WTC11 (cell line): ENCODE data around the gene SLC10A3. TPM values are rescaled to one million over a fixed set of nuclear protein-coding genes. Genes with fewer than 3 reads are reported as not detected.

Experiments used
- ATAC-seq: fragments of 200-7000 bp; cut with Tn5 transposase; 2 replicates; pipeline ENCODE4 v1.10.0; 2021; ENCODE audit warnings: mild to moderate bottlenecking, moderate library complexity
- CTCF ChIA-PET: fragments of 300-600 bp; sonication (Branson Sonifier 250); formaldehyde crosslinking; loops from one replicate; lab custom pipeline; 2021; ENCODE audit warnings: antibody characterized with exemption; lab: Charles Lee
- POLR2A ChIA-PET: fragments of 350-600 bp; sonication (Branson Sonifier 250); formaldehyde crosslinking; loops from one replicate; lab custom pipeline; 2021; ENCODE audit warnings: antibody characterized with exemption; lab: Charles Lee
- DNase-seq: peaks from one replicate; pipeline ENCODE4 v3.0.0; 2021; ENCODE audit warnings: low spot score
- H3K27ac Mint-ChIP-seq: 2 replicates; pipeline ENCODE4 v1.8.0; 2021; ENCODE audit warnings: mixed read lengths
- H3K27me3 Mint-ChIP-seq: 2 replicates; pipeline ENCODE4 v1.8.0; 2021; ENCODE audit warnings: low read depth, mild to moderate bottlenecking, moderate library complexity, mixed read lengths
- H3K36me3 Mint-ChIP-seq: 2 replicates; pipeline ENCODE4 v1.8.0; 2021; ENCODE audit warnings: mixed read lengths
- H3K4me1 Mint-ChIP-seq: 2 replicates; pipeline ENCODE4 v1.8.0; 2022; ENCODE audit warnings: mixed read lengths
- H3K4me3 Mint-ChIP-seq: 2 replicates; pipeline ENCODE4 v1.8.0; 2021; ENCODE audit warnings: mild to moderate bottlenecking, moderate library complexity, mixed read lengths
- H3K9me3 Mint-ChIP-seq: 2 replicates; pipeline ENCODE4 v1.8.0; 2021; ENCODE audit warnings: mixed read lengths
- ATF1 ChIP-seq: sonication (generic); formaldehyde crosslinking; IDR thresholded peaks from 2 replicates; pipeline ENCODE4 v1.8.1; 2023; ENCODE audit warnings: mild to moderate bottlenecking, moderate library complexity, missing genetic modification reagents
- JAZF1 ChIP-seq: fragments of 250-450 bp; sonication (Bioruptor Pico); IDR thresholded peaks from 2 replicates; pipeline ENCODE4 v1.9.0; 2021; ENCODE audit warnings: moderate library complexity, mild to moderate bottlenecking, inconsistent platforms
- MXD4 ChIP-seq: fragments of 250-450 bp; sonication (Bioruptor Pico); IDR thresholded peaks from 2 replicates; pipeline ENCODE4 v1.8.0; 2021; ENCODE audit warnings: mild to moderate bottlenecking, moderate library complexity, borderline replicate concordance
- MYBL2 ChIP-seq: sonication (generic); formaldehyde crosslinking; IDR thresholded peaks from 2 replicates; pipeline ENCODE4 v1.8.1; 2023; ENCODE audit warnings: mild to moderate bottlenecking, moderate library complexity, missing genetic modification reagents
- NR2C2 ChIP-seq: sonication (generic); formaldehyde crosslinking; IDR thresholded peaks from 2 replicates; pipeline ENCODE4 v1.8.0; 2022; ENCODE audit warnings: mild to moderate bottlenecking, missing genetic modification reagents
- SMAD4 ChIP-seq: sonication (generic); formaldehyde crosslinking; IDR thresholded peaks from 2 replicates; pipeline ENCODE4 v1.8.0; 2022; ENCODE audit warnings: mild to moderate bottlenecking, missing genetic modification reagents
- ZNF121 ChIP-seq: sonication (generic); formaldehyde crosslinking; IDR thresholded peaks from 2 replicates; pipeline ENCODE4 v1.8.0; 2023; ENCODE audit warnings: missing genetic modification reagents
- ZNF138 ChIP-seq: sonication (generic); formaldehyde crosslinking; conservative IDR thresholded peaks from 2 replicates; pipeline ENCODE4 v1.8.1; 2022; ENCODE audit warnings: mild to moderate bottlenecking, moderate library complexity, missing genetic modification reagents
- ZNF317 ChIP-seq: sonication (generic); formaldehyde crosslinking; IDR thresholded peaks from 2 replicates; pipeline ENCODE4 v1.8.1; 2023; ENCODE audit warnings: low read depth, mild to moderate bottlenecking, moderate library complexity, missing genetic modification reagents, borderline replicate concordance
- ZNF416 ChIP-seq: fragments of 250-450 bp; sonication (Bioruptor Pico); IDR thresholded peaks from 2 replicates; pipeline ENCODE4 v1.9.0; 2021; ENCODE audit warnings: mild to moderate bottlenecking, inconsistent platforms
- total RNA-seq: library from RNA; stranded (reverse); gene quantifications from 3 replicates; pipeline ENCODE4 v1.2.3, GENCODE V29; 2021
- TF ChIP-seq, protein P1 (sequence below): sonication (generic); formaldehyde crosslinking; IDR thresholded peaks from 2 replicates; pipeline ENCODE4 v1.8.0; 2022; ENCODE audit warnings: mild to moderate bottlenecking, missing genetic modification reagents
- TF ChIP-seq, protein P2 (sequence below): sonication (generic); formaldehyde crosslinking; IDR thresholded peaks from 2 replicates; pipeline ENCODE4 v1.8.1; 2023; ENCODE audit warnings: mild to moderate bottlenecking, moderate library complexity, missing genetic modification reagents
- TF ChIP-seq, protein P3 (sequence below): fragments of 200-600 bp; IDR thresholded peaks from 2 replicates; pipeline ENCODE4 v1.8.0; 2022; ENCODE audit warnings: antibody characterized with exemption
- TF ChIP-seq, protein P4 (sequence below): fragments of 250-450 bp; sonication (Bioruptor Pico); IDR thresholded peaks from 2 replicates; pipeline ENCODE4 v1.8.0; 2021; ENCODE audit warnings: mild to moderate bottlenecking
- TF ChIP-seq, protein P5 (sequence below): sonication (generic); formaldehyde crosslinking; IDR thresholded peaks from 2 replicates; pipeline ENCODE4 v1.8.0; 2023; ENCODE audit warnings: mild to moderate bottlenecking, missing genetic modification reagents
- TF ChIP-seq, protein P6 (sequence below): sonication (generic); formaldehyde crosslinking; IDR thresholded peaks from 2 replicates; pipeline ENCODE4 v1.8.0; 2022; ENCODE audit warnings: missing genetic modification reagents
- TF ChIP-seq, protein P7 (sequence below): sonication (generic); formaldehyde crosslinking; conservative IDR thresholded peaks from 2 replicates; pipeline ENCODE4 v1.8.1; 2023; ENCODE audit warnings: mild to moderate bottlenecking, low read depth, missing genetic modification reagents, moderate library complexity

Gene SLC10A3
- total RNA-seq, 1 experiment from 2014 or later, result 9.8 TPM

DNA sequence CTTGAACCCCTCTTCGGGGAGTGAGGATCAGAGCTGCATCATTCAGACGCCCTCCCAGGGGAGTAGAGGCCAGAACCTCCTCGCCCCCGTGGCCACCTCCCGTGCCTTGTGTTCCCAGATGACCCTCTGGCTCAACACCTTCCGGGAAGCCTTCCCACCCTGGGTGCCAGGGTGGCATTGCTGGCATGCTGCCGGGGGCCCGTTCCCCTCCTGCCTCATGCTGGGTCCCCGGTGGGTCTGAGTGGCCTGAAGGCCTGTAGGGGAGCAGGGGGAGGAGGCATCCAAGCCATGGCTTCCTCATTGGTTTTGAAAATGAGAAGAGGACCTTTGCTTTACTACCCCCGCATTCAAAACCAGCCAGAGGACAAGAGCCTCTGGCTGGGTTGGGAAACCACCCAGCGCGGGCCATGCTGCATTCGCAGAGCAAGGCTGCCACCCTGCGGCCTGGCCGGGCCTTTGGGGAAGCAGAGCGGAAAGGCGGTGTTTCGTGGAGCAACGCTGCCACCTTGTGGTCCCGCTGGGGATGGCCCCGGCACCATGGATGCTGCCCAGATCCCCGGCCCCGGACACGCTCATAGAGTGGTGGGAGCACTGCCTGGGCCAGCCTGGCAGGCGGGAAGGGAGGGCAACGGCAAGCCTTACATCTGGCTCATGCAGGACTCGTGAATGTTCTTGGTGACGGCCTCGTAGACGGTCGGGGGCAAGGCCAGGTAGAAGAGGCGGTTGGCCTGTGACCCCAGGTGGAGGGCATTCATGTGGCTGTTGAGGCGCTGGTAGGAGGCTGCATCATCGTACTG lies 44.3 kb upstream of the SLC10A3 start:
- ATAC-seq (peak; percentile 94), DNase-seq (peak; percentile 86)
- Mint-ChIP-seq H3K4me3 (no peak overlapping the region), H3K27me3 (no peaks in the 10 kb centered on the region), H3K36me3 (peaks cover 16% of the 10 kb centered on the region), H3K4me1 (no peaks in the 10 kb centered on the region), H3K27ac (no peak overlapping the region), H3K9me3 (no peaks in the 10 kb centered on the region)
- ChIA-PET CTCF (interaction anchor here (0.7 to 2.2 kb wide), 2 partner anchors 44 to 161 kb away, joined by 3 to 7 read pairs; no protein-coding TSS in a partner anchor), POLR2A (interaction anchor here (0.8 kb wide), 1 partner anchor 94 kb away, joined by 3 read pairs; no protein-coding TSS in a partner anchor)
- TF ChIP-seq ZNF121 (CRISPR knock-in tag), result peak; percentile 81
- no peak for TF ChIP-seq ZNF317
- TF ChIP-seq, protein P1, sequence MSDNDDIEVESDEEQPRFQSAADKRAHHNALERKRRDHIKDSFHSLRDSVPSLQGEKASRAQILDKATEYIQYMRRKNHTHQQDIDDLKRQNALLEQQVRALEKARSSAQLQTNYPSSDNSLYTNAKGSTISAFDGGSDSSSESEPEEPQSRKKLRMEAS (CRISPR knock-in tag), result 0 out of 2 replicates have a peak, but pooled peaks have one; percentile 14
- TF ChIP-seq, protein P2, sequence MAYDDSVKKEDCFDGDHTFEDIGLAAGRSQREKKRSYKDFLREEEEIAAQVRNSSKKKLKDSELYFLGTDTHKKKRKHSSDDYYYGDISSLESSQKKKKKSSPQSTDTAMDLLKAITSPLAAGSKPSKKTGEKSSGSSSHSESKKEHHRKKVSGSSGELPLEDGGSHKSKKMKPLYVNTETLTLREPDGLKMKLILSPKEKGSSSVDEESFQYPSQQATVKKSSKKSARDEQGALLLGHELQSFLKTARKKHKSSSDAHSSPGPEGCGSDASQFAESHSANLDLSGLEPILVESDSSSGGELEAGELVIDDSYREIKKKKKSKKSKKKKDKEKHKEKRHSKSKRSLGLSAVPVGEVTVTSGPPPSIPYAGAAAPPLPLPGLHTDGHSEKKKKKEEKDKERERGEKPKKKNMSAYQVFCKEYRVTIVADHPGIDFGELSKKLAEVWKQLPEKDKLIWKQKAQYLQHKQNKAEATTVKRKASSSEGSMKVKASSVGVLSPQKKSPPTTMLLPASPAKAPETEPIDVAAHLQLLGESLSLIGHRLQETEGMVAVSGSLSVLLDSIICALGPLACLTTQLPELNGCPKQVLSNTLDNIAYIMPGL (CRISPR knock-in tag), result peak; percentile 51; the same call in 1 of the 2 replicates
- TF ChIP-seq, protein P3, sequence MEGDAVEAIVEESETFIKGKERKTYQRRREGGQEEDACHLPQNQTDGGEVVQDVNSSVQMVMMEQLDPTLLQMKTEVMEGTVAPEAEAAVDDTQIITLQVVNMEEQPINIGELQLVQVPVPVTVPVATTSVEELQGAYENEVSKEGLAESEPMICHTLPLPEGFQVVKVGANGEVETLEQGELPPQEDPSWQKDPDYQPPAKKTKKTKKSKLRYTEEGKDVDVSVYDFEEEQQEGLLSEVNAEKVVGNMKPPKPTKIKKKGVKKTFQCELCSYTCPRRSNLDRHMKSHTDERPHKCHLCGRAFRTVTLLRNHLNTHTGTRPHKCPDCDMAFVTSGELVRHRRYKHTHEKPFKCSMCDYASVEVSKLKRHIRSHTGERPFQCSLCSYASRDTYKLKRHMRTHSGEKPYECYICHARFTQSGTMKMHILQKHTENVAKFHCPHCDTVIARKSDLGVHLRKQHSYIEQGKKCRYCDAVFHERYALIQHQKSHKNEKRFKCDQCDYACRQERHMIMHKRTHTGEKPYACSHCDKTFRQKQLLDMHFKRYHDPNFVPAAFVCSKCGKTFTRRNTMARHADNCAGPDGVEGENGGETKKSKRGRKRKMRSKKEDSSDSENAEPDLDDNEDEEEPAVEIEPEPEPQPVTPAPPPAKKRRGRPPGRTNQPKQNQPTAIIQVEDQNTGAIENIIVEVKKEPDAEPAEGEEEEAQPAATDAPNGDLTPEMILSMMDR, result peak; percentile 76
- no peak for TF ChIP-seq MXD4 (CRISPR knock-in tag)

DNA sequence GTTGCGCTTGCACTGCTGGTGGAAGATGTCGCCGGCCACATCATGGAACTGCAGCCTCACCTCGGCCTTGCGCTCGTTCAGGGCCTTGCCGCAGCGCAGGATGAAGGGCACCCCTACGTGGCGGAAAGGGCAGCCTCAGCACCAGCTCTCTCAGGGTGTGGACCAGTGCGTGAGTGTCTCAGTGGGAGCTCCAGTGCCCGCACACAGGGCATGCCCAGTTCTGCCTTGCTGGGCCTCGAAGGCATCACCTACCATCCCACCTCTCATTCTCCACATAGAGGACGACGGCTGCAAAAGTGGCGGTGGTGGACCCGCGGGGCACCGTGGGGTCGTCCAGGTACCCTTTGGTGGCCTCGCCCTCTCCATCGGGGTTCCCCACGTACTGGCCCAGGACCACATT lies 42.3 kb upstream of the SLC10A3 start:
- Mint-ChIP-seq H3K27ac (no peak overlapping the region), H3K27me3 (no peaks in the 10 kb centered on the region; the same call in 1 of the 2 replicates), H3K4me1 (no peaks in the 10 kb centered on the region), H3K4me3 (no peak overlapping the region), H3K36me3 (peaks cover 12% of the 10 kb centered on the region; the same call in 1 of the 2 replicates), H3K9me3 (no peaks in the 10 kb centered on the region)
- no peak for DNase-seq
- ChIA-PET POLR2A (interaction anchor here (0.6 kb wide), 1 partner anchor 153 kb away, joined by 3 read pairs; no protein-coding TSS in a partner anchor), CTCF (interaction anchor here (0.6 to 1.5 kb wide), 2 partner anchors 14 to 159 kb away, joined by 3 to 6 read pairs; partner anchors contain the start of gene IKBKG)
- no peak for ATAC-seq
- TF ChIP-seq ZNF416 (CRISPR knock-in tag) (no peak), JAZF1 (no peak), ATF1 (CRISPR knock-in tag) (no peak), ZNF138 (CRISPR knock-in tag) (no peak), MYBL2 (CRISPR knock-in tag) (no peak), SMAD4 (no peak), NR2C2 (CRISPR knock-in tag) (no peak), ZNF121 (CRISPR knock-in tag) (no peak)
- TF ChIP-seq, protein P4, sequence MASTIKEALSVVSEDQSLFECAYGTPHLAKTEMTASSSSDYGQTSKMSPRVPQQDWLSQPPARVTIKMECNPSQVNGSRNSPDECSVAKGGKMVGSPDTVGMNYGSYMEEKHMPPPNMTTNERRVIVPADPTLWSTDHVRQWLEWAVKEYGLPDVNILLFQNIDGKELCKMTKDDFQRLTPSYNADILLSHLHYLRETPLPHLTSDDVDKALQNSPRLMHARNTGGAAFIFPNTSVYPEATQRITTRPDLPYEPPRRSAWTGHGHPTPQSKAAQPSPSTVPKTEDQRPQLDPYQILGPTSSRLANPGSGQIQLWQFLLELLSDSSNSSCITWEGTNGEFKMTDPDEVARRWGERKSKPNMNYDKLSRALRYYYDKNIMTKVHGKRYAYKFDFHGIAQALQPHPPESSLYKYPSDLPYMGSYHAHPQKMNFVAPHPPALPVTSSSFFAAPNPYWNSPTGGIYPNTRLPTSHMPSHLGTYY (CRISPR knock-in tag), result no peak
- TF ChIP-seq, protein P5, sequence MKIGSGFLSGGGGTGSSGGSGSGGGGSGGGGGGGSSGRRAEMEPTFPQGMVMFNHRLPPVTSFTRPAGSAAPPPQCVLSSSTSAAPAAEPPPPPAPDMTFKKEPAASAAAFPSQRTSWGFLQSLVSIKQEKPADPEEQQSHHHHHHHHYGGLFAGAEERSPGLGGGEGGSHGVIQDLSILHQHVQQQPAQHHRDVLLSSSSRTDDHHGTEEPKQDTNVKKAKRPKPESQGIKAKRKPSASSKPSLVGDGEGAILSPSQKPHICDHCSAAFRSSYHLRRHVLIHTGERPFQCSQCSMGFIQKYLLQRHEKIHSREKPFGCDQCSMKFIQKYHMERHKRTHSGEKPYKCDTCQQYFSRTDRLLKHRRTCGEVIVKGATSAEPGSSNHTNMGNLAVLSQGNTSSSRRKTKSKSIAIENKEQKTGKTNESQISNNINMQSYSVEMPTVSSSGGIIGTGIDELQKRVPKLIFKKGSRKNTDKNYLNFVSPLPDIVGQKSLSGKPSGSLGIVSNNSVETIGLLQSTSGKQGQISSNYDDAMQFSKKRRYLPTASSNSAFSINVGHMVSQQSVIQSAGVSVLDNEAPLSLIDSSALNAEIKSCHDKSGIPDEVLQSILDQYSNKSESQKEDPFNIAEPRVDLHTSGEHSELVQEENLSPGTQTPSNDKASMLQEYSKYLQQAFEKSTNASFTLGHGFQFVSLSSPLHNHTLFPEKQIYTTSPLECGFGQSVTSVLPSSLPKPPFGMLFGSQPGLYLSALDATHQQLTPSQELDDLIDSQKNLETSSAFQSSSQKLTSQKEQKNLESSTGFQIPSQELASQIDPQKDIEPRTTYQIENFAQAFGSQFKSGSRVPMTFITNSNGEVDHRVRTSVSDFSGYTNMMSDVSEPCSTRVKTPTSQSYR (CRISPR knock-in tag), result no peak
- TF ChIP-seq, protein P6, sequence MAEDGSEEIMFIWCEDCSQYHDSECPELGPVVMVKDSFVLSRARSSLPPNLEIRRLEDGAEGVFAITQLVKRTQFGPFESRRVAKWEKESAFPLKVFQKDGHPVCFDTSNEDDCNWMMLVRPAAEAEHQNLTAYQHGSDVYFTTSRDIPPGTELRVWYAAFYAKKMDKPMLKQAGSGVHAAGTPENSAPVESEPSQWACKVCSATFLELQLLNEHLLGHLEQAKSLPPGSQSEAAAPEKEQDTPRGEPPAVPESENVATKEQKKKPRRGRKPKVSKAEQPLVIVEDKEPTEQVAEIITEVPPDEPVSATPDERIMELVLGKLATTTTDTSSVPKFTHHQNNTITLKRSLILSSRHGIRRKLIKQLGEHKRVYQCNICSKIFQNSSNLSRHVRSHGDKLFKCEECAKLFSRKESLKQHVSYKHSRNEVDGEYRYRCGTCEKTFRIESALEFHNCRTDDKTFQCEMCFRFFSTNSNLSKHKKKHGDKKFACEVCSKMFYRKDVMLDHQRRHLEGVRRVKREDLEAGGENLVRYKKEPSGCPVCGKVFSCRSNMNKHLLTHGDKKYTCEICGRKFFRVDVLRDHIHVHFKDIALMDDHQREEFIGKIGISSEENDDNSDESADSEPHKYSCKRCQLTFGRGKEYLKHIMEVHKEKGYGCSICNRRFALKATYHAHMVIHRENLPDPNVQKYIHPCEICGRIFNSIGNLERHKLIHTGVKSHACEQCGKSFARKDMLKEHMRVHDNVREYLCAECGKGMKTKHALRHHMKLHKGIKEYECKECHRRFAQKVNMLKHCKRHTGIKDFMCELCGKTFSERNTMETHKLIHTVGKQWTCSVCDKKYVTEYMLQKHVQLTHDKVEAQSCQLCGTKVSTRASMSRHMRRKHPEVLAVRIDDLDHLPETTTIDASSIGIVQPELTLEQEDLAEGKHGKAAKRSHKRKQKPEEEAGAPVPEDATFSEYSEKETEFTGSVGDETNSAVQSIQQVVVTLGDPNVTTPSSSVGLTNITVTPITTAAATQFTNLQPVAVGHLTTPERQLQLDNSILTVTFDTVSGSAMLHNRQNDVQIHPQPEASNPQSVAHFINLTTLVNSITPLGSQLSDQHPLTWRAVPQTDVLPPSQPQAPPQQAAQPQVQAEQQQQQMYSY, result no peak
- TF ChIP-seq, protein P7, sequence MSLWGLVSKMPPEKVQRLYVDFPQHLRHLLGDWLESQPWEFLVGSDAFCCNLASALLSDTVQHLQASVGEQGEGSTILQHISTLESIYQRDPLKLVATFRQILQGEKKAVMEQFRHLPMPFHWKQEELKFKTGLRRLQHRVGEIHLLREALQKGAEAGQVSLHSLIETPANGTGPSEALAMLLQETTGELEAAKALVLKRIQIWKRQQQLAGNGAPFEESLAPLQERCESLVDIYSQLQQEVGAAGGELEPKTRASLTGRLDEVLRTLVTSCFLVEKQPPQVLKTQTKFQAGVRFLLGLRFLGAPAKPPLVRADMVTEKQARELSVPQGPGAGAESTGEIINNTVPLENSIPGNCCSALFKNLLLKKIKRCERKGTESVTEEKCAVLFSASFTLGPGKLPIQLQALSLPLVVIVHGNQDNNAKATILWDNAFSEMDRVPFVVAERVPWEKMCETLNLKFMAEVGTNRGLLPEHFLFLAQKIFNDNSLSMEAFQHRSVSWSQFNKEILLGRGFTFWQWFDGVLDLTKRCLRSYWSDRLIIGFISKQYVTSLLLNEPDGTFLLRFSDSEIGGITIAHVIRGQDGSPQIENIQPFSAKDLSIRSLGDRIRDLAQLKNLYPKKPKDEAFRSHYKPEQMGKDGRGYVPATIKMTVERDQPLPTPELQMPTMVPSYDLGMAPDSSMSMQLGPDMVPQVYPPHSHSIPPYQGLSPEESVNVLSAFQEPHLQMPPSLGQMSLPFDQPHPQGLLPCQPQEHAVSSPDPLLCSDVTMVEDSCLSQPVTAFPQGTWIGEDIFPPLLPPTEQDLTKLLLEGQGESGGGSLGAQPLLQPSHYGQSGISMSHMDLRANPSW (CRISPR knock-in tag), result no peak
- TF ChIP-seq, protein P1 (CRISPR knock-in tag), result no peak
